K562 (cell line): ENCODE measurements around the gene CREB5. TPM values are rescaled to one million over a fixed set of nuclear protein-coding genes. Genes with fewer than 3 reads are reported as not detected.
A peak's percentile ranks its signal among the peaks of the same experiment; 100 is the strongest.

ENCODE experiments used
- ATAC-seq: fragments of 200-7000 bp; cut with Tn5 transposase; 3 replicates; pipeline ENCODE4 v1.9.1; 2020; ENCODE audit warnings: moderate library complexity
- BruUV-seq: library from RNA; stranded (reverse); fragments of 400-500 nt; replicated peaks from 2 replicates; lab custom pipeline; 2021; lab: Mats Ljungman, UMichigan
- CTCF ChIA-PET: fragments of 300-600 bp; formaldehyde crosslinking; extraction: SDS; loops from one replicate; lab custom pipeline; 2021; ENCODE audit warnings: low intra/inter-chr PET ratio; lab: Yijun Ruan, JAX
- POLR2A ChIA-PET: fragments of 300-600, 350-650 bp; sonication (Branson Sonifier 250); formaldehyde crosslinking; extraction: SDS; loops from one replicate; lab custom pipeline; 2021; ENCODE audit warnings: antibody characterized with exemption, inconsistent platforms; lab: Yijun Ruan, JAX
- DNase-seq, 4 experiments: peaks; one replicate each; pipeline versions ENCODE4 v3.0.0 to v3.0.0-alpha.2; 2011 to 2018; ENCODE audit warnings: low spot score in 3 of 4, mixed read lengths in 3 of 4; ENCODE audit errors: extremely low read depth in 1 of 4
- FAIRE-seq: peaks from 2 replicates; lab custom pipeline; 2011; peaks lifted over from hg19 to GRCh38; lab: Jason Lieb, UNC
- H2AFZ ChIP-seq: 2 replicates; pipeline ENCODE4 v1.6.0; 2011; ENCODE audit warnings: low read depth, low read length, control low read depth, inconsistent platforms
- H3K27ac ChIP-seq: fragments of 200-600 bp; 3 replicates; pipeline ENCODE4 v1.8.0; 2011; ENCODE audit warnings: low read depth, mild to moderate bottlenecking, control low read depth, inconsistent platforms, low read length, moderate library complexity, mixed read lengths; ENCODE audit errors: extremely low read depth
- H3K27me3 ChIP-seq, 2 experiments: fragments of 300-600 bp in 1 of 2; 2 replicates in 1 of 2; 3 replicates in 1 of 2; pipeline versions ENCODE4 v1.6.0 to v1.8.0; 2011; ENCODE audit warnings: inconsistent platforms in 2 of 2, low read length in 2 of 2, mild to moderate bottlenecking in 1 of 2, mixed read lengths in 1 of 2, moderate library complexity in 1 of 2; ENCODE audit not compliant: control insufficient read depth in 2 of 2, insufficient read depth in 2 of 2
- H3K36me3 ChIP-seq: fragments of 300-600 bp; 3 replicates; pipeline ENCODE4 v1.8.0; 2011; ENCODE audit warnings: mild to moderate bottlenecking, low read length, inconsistent platforms; ENCODE audit not compliant: control insufficient read depth, insufficient read depth
- H3K4me1 ChIP-seq, 2 experiments: fragments of 200-600 bp in 1 of 2; replicated peaks in 1 of 2; 2 replicates in 1 of 2; 3 replicates in 1 of 2; pipeline versions ENCODE4 v1.5.1 to v1.8.0; 2011; ENCODE audit warnings: inconsistent platforms in 2 of 2, low read length in 2 of 2, mild to moderate bottlenecking in 1 of 2, mixed read lengths in 1 of 2, moderate library complexity in 1 of 2; ENCODE audit not compliant: control insufficient read depth in 2 of 2, insufficient read depth in 2 of 2
- H3K4me2 ChIP-seq: 2 replicates; pipeline ENCODE4 v1.6.1; 2011; ENCODE audit warnings: low read length, control low read depth, inconsistent platforms, mixed read lengths; ENCODE audit not compliant: insufficient read depth
- H3K4me3 ChIP-seq: fragments of 200-600 bp; sonication (generic), shearing (Covaris generic); 2 replicates; pipeline ENCODE4 v1.5.1; 2016; ENCODE audit warnings: control low read depth, inconsistent platforms
- H3K79me2 ChIP-seq: fragments of 200-600 bp; 3 replicates; pipeline ENCODE4 v1.8.0; 2011; ENCODE audit warnings: low read length, inconsistent platforms; ENCODE audit not compliant: control insufficient read depth, insufficient read depth
- H3K9ac ChIP-seq, 2 experiments: 2 replicates each; pipeline versions ENCODE4 v1.6.0 to v1.6.1; 2011; ENCODE audit warnings: low read depth in 2 of 2, low read length in 2 of 2, control low read depth in 1 of 2, inconsistent platforms in 1 of 2, mild to moderate bottlenecking in 1 of 2, mixed read lengths in 1 of 2; ENCODE audit not compliant: insufficient read depth in 1 of 2
- H3K9me1 ChIP-seq: one replicate; pipeline ENCODE4 v1.6.0; 2011; ENCODE audit warnings: inconsistent platforms, mild to moderate bottlenecking, low read length, moderate library complexity; ENCODE audit not compliant: control insufficient read depth, insufficient read depth
- H3K9me3 ChIP-seq: replicated peaks from 2 replicates; pipeline ENCODE4 v1.5.1; 2011; ENCODE audit warnings: low read depth, low read length, inconsistent platforms; ENCODE audit not compliant: control insufficient read depth, insufficient read depth
- H4K20me1 ChIP-seq: replicated peaks from 2 replicates; pipeline ENCODE4 v1.6.1; 2011; ENCODE audit warnings: low read length, inconsistent platforms, mixed read lengths; ENCODE audit not compliant: control insufficient read depth, insufficient read depth
- RAD21 ChIP-seq, 2 experiments: fragments of 250-450 bp in 1 of 2; fragments of 450-650 bp in 1 of 2; sonication (Bioruptor Pico) in 1 of 2; formaldehyde crosslinking in 1 of 2; IDR thresholded peaks in 1 of 2; conservative IDR thresholded peaks in 1 of 2; 2 replicates each; pipeline versions ENCODE4 v1.4.0 to v1.8.0; 2020 to 2022; ENCODE audit warnings: mild to moderate bottlenecking in 2 of 2, moderate library complexity in 1 of 2
- ZNF384 ChIP-seq: IDR thresholded peaks from 2 replicates; pipeline ENCODE4 v1.6.1; 2012; ENCODE audit warnings: low read depth, low read length, improper control_type of control experiment
- WGBS: fragments of 100-300 bp; shearing (Covaris generic); methylation state at CpG from one replicate; pipeline ENCODE4 v1.1.6; 2016; ENCODE audit warnings: low coverage, mixed read lengths; ENCODE audit not compliant: insufficient coverage; ENCODE audit errors: missing lambda C conversion rate; 5-methylcytosine and 5-hydroxymethylcytosine counted together
- in situ Hi-C: fragments of 300-500 bp; cut with MboI; formaldehyde crosslinking; loops from 4 replicates; pipeline ENCODE4 v1.15.0; 2018; ENCODE audit warnings: inconsistent platforms, mixed read lengths
- intact Hi-C: fragments of 100-400 bp; cut with micrococcal nuclease; formaldehyde crosslinking; loops from 2 replicates; pipeline ENCODE4 v1.14.2; 2022
- polyA plus RNA-seq, 8 experiments: library from polyadenylated mRNA; depleted of rRNA in 4 of 8; stranded (reverse) in 5 of 8; unstranded in 3 of 8; fragments of >200 nt; fragmentation: Nextera tagmentation in 2 of 8; fragmentation: Illumina TruSeq in 1 of 8; extraction: Ambion mirVana in 2 of 8; extraction: Trizol in 1 of 8; gene quantifications; 2 replicates each; pipeline versions ENCODE4 v1.2.1 to v1.2.3, GENCODE V29; 2011 to 2014; ENCODE audit warnings: inconsistent platforms in 1 of 8, missing spikeins in 1 of 8
- total RNA-seq, 7 experiments: library from RNA; depleted of rRNA in 6 of 7; stranded (reverse); fragments of >200 nt in 6 of 7; fragmentation: Illumina TruSeq in 2 of 7; extraction: Trizol in 2 of 7; gene quantifications; 2 replicates each; pipeline versions ENCODE4 v1.2.1 to v1.2.3, GENCODE V29; 2011 to 2021; ENCODE audit warnings: low replicate concordance in 1 of 7
- TF ChIP-seq, protein P1 (sequence below): fragments of 450-650 bp; formaldehyde crosslinking; IDR thresholded peaks from 2 replicates; pipeline ENCODE4 v1.4.0; 2020; ENCODE audit warnings: mild to moderate bottlenecking, moderate library complexity
- TF ChIP-seq, protein P2 (sequence below): fragments of 450-650 bp; formaldehyde crosslinking; IDR thresholded peaks from 2 replicates; pipeline ENCODE4 v1.4.0; 2020; ENCODE audit warnings: mild to moderate bottlenecking, moderate library complexity
- TF ChIP-seq, protein P3 (sequence below), 2 experiments: fragments of 450-650 bp; formaldehyde crosslinking in 1 of 2; IDR thresholded peaks; 2 replicates each; pipeline versions ENCODE4 v1.4.0 to v1.6.1; 2014 to 2020; ENCODE audit warnings: mild to moderate bottlenecking in 2 of 2, borderline replicate concordance in 1 of 2, low read depth in 1 of 2

CREB5 gene
- total and polyA plus RNA-seq, 9 of the 15 experiments (the other 6 are each of a cell fraction or from before 2014, with no cell fraction given), result 0.33 to 6.4 (median 1.8) TPM

DNA sequence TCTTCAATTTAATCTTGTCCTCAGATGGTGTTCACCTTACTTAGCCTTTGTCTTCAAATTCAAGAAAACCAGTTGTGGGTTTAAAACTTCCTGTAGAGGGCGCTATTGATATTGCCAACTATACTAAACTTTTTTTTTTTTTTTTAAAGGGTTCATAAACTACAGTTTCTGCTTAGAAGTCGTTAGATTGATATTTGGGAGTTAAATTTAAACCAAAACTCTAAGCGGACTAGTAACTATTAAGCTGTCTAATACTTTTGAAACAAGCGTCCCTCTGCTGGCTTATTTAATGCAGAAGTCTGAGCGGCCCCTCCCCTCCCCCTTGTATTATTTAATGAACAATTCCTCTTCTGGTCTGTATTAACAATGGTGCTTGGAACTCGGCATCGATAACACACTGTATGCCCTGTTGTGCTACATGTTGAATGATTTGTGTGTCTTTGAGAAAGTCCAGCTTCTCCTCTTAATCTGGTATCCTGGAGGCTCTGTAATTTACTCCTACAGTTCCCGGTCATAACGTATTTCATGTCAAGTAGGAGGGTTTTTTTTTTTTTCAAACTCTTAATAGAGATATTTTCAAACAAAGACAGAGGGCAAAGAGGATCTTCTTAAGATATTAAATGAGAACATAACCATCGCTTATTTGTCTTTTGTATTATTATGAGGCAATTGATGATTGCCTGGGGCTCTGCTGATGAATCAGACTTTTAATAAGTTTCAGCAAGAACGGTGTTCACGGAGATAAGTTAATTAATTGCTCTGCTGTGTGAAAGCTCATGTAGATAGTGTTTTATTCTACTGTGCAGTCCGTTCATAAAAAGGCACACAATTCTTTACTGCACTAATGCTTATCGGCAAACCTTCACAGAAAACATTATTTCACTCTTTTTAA lies 22.6 kb upstream of the CREB5 start:
- H4K20me1 ChIP-seq, result no peaks in the 10 kb centered on the region
- H2AFZ ChIP-seq, result no peak overlapping the region
- ChIA-PET CTCF (interaction anchor here (0.6 to 1.8 kb wide), 10 partner anchors 62 to 1015 kb away, joined by 3 to 13 read pairs (median 4); no protein-coding TSS in a partner anchor), POLR2A (no interaction called here)
- 3% methylated on average over 14 of the region's 14 CpGs for WGBS
- ATAC-seq (no peak), DNase-seq (peak; percentile 13 to 52 (median 42)), FAIRE-seq (peak; percentile 83)
- H3K4me1 ChIP-seq, result no peaks in the 10 kb centered on the region
- no peaks in the 10 kb centered on the region for H3K9me1 ChIP-seq
- BruUV-seq, result no TSS peak
- no peak overlapping the region for H3K9ac ChIP-seq
- no peaks in the 10 kb centered on the region for H3K27me3 ChIP-seq
- intact Hi-C loops (loop anchor here (1.0 kb wide), 2 partner anchors 237 to 465 kb away; no protein-coding TSS in a partner anchor), in situ Hi-C loops (loop anchor here (10.0 kb wide), 2 partner anchors 235 to 465 kb away; no protein-coding TSS in a partner anchor)
- H3K79me2 ChIP-seq, result no peaks in the 10 kb centered on the region
- H3K9me3 ChIP-seq, result no peaks in the 10 kb centered on the region
- no peak overlapping the region for H3K4me3 ChIP-seq
- no peak overlapping the region for H3K27ac ChIP-seq
- no peaks in the 10 kb centered on the region for H3K36me3 ChIP-seq
- H3K4me2 ChIP-seq, result no peak overlapping the region
- TF ChIP-seq, protein P1, sequence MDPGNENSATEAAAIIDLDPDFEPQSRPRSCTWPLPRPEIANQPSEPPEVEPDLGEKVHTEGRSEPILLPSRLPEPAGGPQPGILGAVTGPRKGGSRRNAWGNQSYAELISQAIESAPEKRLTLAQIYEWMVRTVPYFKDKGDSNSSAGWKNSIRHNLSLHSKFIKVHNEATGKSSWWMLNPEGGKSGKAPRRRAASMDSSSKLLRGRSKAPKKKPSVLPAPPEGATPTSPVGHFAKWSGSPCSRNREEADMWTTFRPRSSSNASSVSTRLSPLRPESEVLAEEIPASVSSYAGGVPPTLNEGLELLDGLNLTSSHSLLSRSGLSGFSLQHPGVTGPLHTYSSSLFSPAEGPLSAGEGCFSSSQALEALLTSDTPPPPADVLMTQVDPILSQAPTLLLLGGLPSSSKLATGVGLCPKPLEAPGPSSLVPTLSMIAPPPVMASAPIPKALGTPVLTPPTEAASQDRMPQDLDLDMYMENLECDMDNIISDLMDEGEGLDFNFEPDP (CRISPR knock-in tag), result no peak
- TF ChIP-seq RAD21 (CRISPR knock-in tag; conservative IDR thresholded peaks at IDR 0.05 in 1 of 2, IDR thresholded peaks at IDR 0.05 in 1 of 2) (peak; percentile 52 to 63), ZNF384 (peak; percentile 97)
- TF ChIP-seq, protein P2, sequence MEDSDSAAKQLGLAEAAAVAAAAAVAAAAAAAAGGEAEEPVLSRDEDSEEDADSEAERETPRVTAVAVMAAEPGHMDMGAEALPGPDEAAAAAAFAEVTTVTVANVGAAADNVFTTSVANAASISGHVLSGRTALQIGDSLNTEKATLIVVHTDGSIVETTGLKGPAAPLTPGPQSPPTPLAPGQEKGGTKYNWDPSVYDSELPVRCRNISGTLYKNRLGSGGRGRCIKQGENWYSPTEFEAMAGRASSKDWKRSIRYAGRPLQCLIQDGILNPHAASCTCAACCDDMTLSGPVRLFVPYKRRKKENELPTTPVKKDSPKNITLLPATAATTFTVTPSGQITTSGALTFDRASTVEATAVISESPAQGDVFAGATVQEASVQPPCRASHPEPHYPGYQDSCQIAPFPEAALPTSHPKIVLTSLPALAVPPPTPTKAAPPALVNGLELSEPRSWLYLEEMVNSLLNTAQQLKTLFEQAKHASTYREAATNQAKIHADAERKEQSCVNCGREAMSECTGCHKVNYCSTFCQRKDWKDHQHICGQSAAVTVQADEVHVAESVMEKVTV, result 0 out of 2 replicates have a peak, but pooled peaks have one; percentile 31
- TF ChIP-seq, protein P3, sequence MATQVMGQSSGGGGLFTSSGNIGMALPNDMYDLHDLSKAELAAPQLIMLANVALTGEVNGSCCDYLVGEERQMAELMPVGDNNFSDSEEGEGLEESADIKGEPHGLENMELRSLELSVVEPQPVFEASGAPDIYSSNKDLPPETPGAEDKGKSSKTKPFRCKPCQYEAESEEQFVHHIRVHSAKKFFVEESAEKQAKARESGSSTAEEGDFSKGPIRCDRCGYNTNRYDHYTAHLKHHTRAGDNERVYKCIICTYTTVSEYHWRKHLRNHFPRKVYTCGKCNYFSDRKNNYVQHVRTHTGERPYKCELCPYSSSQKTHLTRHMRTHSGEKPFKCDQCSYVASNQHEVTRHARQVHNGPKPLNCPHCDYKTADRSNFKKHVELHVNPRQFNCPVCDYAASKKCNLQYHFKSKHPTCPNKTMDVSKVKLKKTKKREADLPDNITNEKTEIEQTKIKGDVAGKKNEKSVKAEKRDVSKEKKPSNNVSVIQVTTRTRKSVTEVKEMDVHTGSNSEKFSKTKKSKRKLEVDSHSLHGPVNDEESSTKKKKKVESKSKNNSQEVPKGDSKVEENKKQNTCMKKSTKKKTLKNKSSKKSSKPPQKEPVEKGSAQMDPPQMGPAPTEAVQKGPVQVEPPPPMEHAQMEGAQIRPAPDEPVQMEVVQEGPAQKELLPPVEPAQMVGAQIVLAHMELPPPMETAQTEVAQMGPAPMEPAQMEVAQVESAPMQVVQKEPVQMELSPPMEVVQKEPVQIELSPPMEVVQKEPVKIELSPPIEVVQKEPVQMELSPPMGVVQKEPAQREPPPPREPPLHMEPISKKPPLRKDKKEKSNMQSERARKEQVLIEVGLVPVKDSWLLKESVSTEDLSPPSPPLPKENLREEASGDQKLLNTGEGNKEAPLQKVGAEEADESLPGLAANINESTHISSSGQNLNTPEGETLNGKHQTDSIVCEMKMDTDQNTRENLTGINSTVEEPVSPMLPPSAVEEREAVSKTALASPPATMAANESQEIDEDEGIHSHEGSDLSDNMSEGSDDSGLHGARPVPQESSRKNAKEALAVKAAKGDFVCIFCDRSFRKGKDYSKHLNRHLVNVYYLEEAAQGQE (IDR thresholded peaks at IDR 0.05; ENCODE audit: borderline replicate concordance), result peak; percentile 32; the same call in 1 of the 2 replicates
- TF ChIP-seq, protein P3 (CRISPR knock-in tag; IDR thresholded peaks at IDR 0.05; ENCODE audit: low read depth), result no peak
